ENCODE results near the gene OR2V1.
"Not testable (repeated sequence)": the region's sequence is repeated elsewhere in the genome, so short reads cannot be mapped to it uniquely, and the experiment has no call there.

OR2V1 gene

GRCh38 chr5:181098762-181099601 is 32.0 kb downstream of the OR2V1 start:
- TF ChIP-seq CTCF (IDR thresholded peaks at IDR 0.05; ENCODE audit: low read length, missing control alignments) = no peak
- DNase-seq (ENCODE audit: low read depth) = no peak
- H3K4me3 ChIP-seq (replicated peaks; ENCODE audit: low read depth, low read length) = no peak overlapping the region

GRCh38 chr5:181097759-181098491 is 33.0 kb downstream of the OR2V1 start:
- H3K4me3 ChIP-seq (replicated peaks; ENCODE audit: low read depth, low read length) = not testable (repeated sequence)

GRCh38 chr5:181097383-181097753 is 33.6 kb downstream of the OR2V1 start:
- not testable (repeated sequence) for H3K4me3 ChIP-seq (replicated peaks; ENCODE audit: low read depth, low read length); DNase-seq (ENCODE audit: low read depth)

More at GRCh38 chr5:181097759-181098491, 33.0 kb downstream of the OR2V1 start:
- DNase-seq (ENCODE audit: low read depth) = not testable (repeated sequence)

DNA sequence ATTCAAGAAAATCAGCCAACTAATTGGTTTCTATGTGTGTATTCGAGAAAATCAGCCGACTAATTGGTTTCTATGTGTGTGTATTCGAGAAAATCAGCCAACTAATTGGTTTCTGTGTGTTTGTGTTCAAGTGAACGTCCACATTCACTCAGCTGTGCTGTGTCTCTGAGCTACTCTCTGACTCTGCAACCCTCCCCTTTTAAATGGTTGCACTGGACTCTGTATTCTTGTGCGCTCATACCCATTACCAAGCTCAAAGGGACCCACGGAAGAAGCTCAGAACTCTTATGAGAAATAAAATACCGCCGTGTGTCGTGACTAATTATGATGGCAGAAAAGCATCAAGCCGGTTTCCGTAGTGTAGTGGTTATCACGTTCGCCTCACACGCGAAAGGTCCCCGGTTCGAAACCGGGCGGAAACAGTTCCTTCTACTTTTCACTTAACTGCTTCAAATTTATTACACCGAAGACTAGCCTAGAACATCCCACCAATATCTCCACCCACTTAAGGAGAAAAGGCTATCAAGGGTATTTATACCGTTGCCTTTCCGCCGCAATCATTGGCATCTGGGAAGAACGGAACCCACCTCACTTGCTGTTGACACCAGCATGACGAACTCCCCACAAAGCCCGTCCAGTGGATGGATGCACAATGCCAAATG is 34.1 kb downstream of the OR2V1 start:
- not testable (repeated sequence) for DNase-seq (ENCODE audit: low read depth); H3K4me3 ChIP-seq (replicated peaks; ENCODE audit: low read depth, low read length)

- DNase-seq (ENCODE audit: low read depth); H3K4me3 ChIP-seq (replicated peaks; ENCODE audit: low read depth, low read length): not testable (repeated sequence)
Observed at GRCh38 chr5:181095162-181095561, 35.8 kb downstream of the OR2V1 start.

DNA sequence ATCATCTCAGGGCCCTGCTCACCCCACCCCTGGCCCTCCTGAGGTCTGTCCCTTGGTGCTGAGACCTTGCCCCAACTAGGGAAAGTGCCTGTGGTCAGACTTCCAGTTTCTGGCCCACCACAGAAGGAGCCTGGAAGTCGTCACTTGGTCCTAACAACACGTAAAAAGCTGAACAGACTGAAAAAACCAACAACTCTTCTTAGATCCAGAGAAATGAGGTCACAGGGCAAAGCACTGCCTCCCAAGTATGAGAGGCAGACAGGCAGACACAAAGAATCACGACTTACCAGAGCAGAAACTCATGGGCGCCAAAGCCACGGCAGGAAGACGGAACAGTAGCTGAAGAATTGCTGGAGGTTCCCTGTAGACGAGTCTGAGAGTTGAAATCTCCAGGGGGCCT is 38.5 kb downstream of the OR2V1 start:
- H3K4me3 ChIP-seq (replicated peaks; ENCODE audit: low read depth, low read length) = no peak overlapping the region
- no peak for DNase-seq (ENCODE audit: low read depth)
- no peak for TF ChIP-seq CTCF (IDR thresholded peaks at IDR 0.05; ENCODE audit: low read length, missing control alignments)

DNA sequence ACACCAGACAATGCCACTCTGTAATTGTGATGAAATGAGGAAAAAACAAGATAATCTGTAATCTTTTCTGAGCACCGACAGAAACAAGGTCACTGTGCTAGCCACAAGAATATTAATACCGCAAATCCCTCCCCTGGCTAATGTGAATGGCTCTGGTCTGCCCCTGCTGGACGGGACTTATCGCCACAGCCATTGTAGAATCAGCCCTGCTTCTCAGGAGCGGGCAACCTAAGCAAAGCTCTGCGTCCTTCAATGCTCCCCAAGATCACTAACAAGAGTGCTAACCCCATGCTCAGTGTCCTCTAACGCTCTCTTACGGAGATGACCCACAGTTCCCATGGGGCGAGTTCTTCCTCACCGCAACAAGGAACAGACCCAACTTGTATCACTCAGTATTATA is 42.7 kb downstream of the OR2V1 start:
- no peak overlapping the region for H3K4me3 ChIP-seq (replicated peaks; ENCODE audit: low read depth, low read length)
- TF ChIP-seq CTCF (IDR thresholded peaks at IDR 0.05; ENCODE audit: low read length, missing control alignments) = peak; percentile 32
- no peak for DNase-seq (ENCODE audit: low read depth)

DNA sequence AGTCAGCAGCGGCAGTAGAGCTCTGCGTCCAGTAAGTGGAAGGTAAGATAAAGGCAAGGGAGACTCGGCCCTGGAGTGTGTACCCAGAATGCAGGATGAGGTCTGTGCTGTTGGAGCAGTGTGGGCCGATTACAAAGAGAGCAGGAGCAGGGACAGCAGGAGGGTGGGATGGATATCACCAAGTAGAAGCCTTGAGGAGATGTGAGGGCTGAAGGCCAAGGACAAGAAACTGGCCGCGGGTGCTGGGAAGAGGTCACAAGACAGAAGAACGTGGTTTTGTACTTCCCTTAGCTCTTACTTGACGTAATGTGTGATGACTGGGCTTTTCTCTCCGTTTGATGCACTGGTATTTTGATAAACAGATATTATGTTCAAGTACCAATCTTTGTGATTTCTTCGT is 43.7 kb downstream of the OR2V1 start:
- TF ChIP-seq CTCF (IDR thresholded peaks at IDR 0.05; ENCODE audit: low read length, missing control alignments) = no peak

DNA sequence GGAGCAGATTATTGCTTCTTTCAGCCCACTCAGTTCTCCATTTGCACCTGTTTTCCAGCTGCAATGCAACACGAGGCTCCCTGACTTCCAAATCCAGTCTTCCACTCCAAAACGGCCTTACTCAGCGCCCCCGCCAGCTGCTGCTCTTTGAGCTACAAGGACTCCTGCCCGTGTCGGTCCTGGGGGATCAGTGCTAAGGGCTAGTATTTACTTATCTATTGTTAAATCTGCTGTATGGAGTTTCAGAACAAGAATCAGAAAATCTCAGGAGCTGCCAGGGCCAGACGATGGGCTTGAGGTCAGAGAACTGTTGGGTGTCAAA is 44.1 kb downstream of the OR2V1 start:
- no peak for TF ChIP-seq CTCF (IDR thresholded peaks at IDR 0.05; ENCODE audit: low read length, missing control alignments)
- DNase-seq (ENCODE audit: low read depth) = no peak

More for the DNA sequence above, 43.7 kb downstream of the OR2V1 start:
- DNase-seq (ENCODE audit: low read depth) = no peak
- no peak overlapping the region for H3K4me3 ChIP-seq (replicated peaks; ENCODE audit: low read depth, low read length)

More for the DNA sequence above, 44.1 kb downstream of the OR2V1 start:
- no peak overlapping the region for H3K4me3 ChIP-seq (replicated peaks; ENCODE audit: low read depth, low read length)
